Prostate gland (tissue), 2 donors: Measurements from ENCODE around the gene C1D.

ENCODE experiments used
- CTCF ChIP-seq, 4 experiments: fragments of 200-600 bp in 2 of 4; fragments of 450-650 bp in 2 of 4; sonication (generic) in 2 of 4; IDR thresholded peaks; 1 replicate in 3 of 4; 2 replicates in 1 of 4; pipeline ENCODE4 v1.5.1; 2016 to 2019; ENCODE audit warnings: antibody characterized with exemption in 4 of 4, mild to moderate bottlenecking in 2 of 4, moderate library complexity in 2 of 4
- POLR2A ChIP-seq: fragments of 450-650 bp; IDR thresholded peaks from one replicate; pipeline ENCODE4 v1.6.1; 2016; ENCODE audit warnings: antibody characterized with exemption, mild to moderate bottlenecking

- no peak for TF ChIP-seq CTCF (IDR thresholded peaks at IDR 0.05)
- TF ChIP-seq POLR2A = no peak
Observed at GRCh38 chr2:68039317-68039716, 23.5 kb downstream of the C1D start.
